Heart right ventricle (tissue), 16 donors: ENCODE results near the gene PDZD2. TPM values are rescaled to one million over a fixed set of nuclear protein-coding genes. Genes with fewer than 3 reads are reported as not detected.
A peak's percentile ranks its signal among the peaks of the same experiment; 100 is the strongest.
"Not testable (repeated sequence)": the region's sequence is repeated elsewhere in the genome, so short reads cannot be mapped to it uniquely, and the experiment has no call there.

ENCODE experiments used
- ATAC-seq, 8 donors: fragments of 200-7000 bp; cut with Tn5 transposase; one replicate each; pipeline ENCODE4 v1.9.1; 2020; ENCODE audit warnings: mild to moderate bottlenecking in 8 of 8, moderate library complexity in 8 of 8, moderate number of reproducible peaks in 1 of 8
- DNase-seq, 2 donors: peaks; one replicate each; pipeline ENCODE4 v3.0.0-alpha.2; 2020
- H3K27ac ChIP-seq, 10 donors: fragments of 200-600 bp; sonication (generic) in 2 of 10; one replicate each; pipeline versions ENCODE4 v1.5.0 to v1.8.0; 2020 to 2022; ENCODE audit warnings: mild to moderate bottlenecking in 3 of 10
- H3K27me3 ChIP-seq, 7 donors: fragments of 200-600 bp; one replicate each; pipeline ENCODE4 v1.8.0; 2021 to 2022; ENCODE audit warnings: mild to moderate bottlenecking in 2 of 7
- H3K36me3 ChIP-seq, 9 donors: fragments of 200-600 bp; sonication (generic) in 1 of 9; one replicate each; pipeline versions ENCODE4 v1.5.0 to v1.8.0; 2020 to 2022; ENCODE audit warnings: mild to moderate bottlenecking in 2 of 9
- H3K4me1 ChIP-seq, 9 donors: fragments of 200-600 bp; sonication (generic) in 1 of 9; one replicate each; pipeline versions ENCODE4 v1.5.0 to v1.8.0; 2020 to 2022; ENCODE audit warnings: mild to moderate bottlenecking in 4 of 9
- H3K4me3 ChIP-seq, 10 donors: fragments of 200-600 bp; sonication (generic) in 2 of 10; one replicate each; pipeline versions ENCODE4 v1.5.0 to v1.8.0; 2020 to 2022; ENCODE audit warnings: mild to moderate bottlenecking in 7 of 10, moderate library complexity in 2 of 10
- H3K9me3 ChIP-seq, 11 donors: fragments of 200-600 bp in 10 of 11; sonication (generic) in 2 of 11; one replicate each; pipeline versions ENCODE4 v1.5.0 to v1.8.0; 2013 to 2022; ENCODE audit warnings: mild to moderate bottlenecking in 2 of 11, control low read depth in 1 of 11, moderate library complexity in 1 of 11
- CTCF ChIP-seq, 9 donors: fragments of 200-600 bp; sonication (generic) in 2 of 9; IDR thresholded peaks; one replicate each; pipeline versions ENCODE4 v1.5.0 to v1.8.0; 2021 to 2022; ENCODE audit warnings: antibody characterized with exemption in 9 of 9, mild to moderate bottlenecking in 5 of 9, moderate library complexity in 1 of 9
- WGBS, 2 donors: extraction: QIAGEN DNeasy Blood & Tissue Kit; methylation state at CpG; one replicate each; pipeline ENCODE4 v1.1.7; 2013; ENCODE audit warnings: inconsistent platforms in 1 of 2; 5-methylcytosine and 5-hydroxymethylcytosine counted together
- intact Hi-C, 10 donors: fragments of 100-400 bp; cut with DNase I; formaldehyde crosslinking; loops; one replicate each; pipeline versions ENCODE4 v1.11.1 to v1.14.2; 2022
- polyA plus RNA-seq, 2 donors: library from polyadenylated mRNA; stranded (reverse); fragments of 200-250 nt; gene quantifications; one replicate each; pipeline ENCODE4 v1.2.3, GENCODE V29; 2013
- total RNA-seq, 10 donors: library from RNA; stranded (reverse); fragmentation: NEBNext Ultra II Directional in 3 of 10; extraction: Animal tissue kit (Norgen Biotek cat#: 25700) in 3 of 10; gene quantifications; one replicate each; pipeline versions ENCODE4 v1.2.1 to v1.2.4, GENCODE V29; 2021 to 2023
- donor health status: Arrhythmogenic right ventricular cardiomyopathy.
- donor health status: ischemic (EF 13 %, LVEDD 7.1; RV severe dilation, severe dysfunction).
- donor health status: healthy with polysubstance abuse.
- donor health status: DM: no; HTN: yes; CAD: no.
- donor health status: DM: no; HTN: no; CAD: no.
- donor health status: ischemic (EF 25% LVEDD 6.9; RV normal size, moderate dysfunction).
- donor health status: ischemic (EF 25% LVEDD 5.7; RV mildly dilated, moderate dysfunction).
- donor health status: healthy.
- donor health status: DM: yes; HTN: yes; CAD: no.
- donor health status: Ischemic cardiomyopathy.
- donor health status: ischemic (EF 35%, LVEDD 5.7; RV mildly dilated, moderate dysfunction).
- donor health status: nonischemic (EF 11% LVEDD 7.7; RV severe dilation, severe dysfunction).
- donor health status: DM: yes; HTN: yes; CAD: no.
- donor health status: PGD.
- donor health status: ischemic (EF 29% LVEDD 5.4; RV normal size, mild dysfunction).
- donor health status: nonischemic (EF 23%, LVEDD 6.1; RV moderate dilation, normal function).

The PDZD2 gene
- total and polyA plus RNA-seq, 12 donors = 9.0 to 117 (median 82.5) TPM

GRCh38 chr5:32030686-32031085 is 391.8 kb downstream of the PDZD2 start:
- no peaks in the 10 kb centered on the region for H3K27me3 ChIP-seq
- H3K27ac ChIP-seq = peak overlapping the region in 8 of 10 donors; percentile 15 to 87 (median 50)
- intact Hi-C loops = loop anchor here in 1 of 10 donors (5.0 kb wide), 1 partner anchor 178 kb away; no protein-coding TSS in a partner anchor
- TF ChIP-seq CTCF (IDR thresholded peaks at IDR 0.05) = no peak
- DNase-seq = no peak
- H3K4me3 ChIP-seq = no peak overlapping the region
- no peaks in the 10 kb centered on the region for H3K36me3 ChIP-seq
- ATAC-seq = no peak
- peaks cover 5 to 83% (median 75%) of the 10 kb centered on the region in 9 donors for H3K4me1 ChIP-seq
- WGBS, 2 donors = 62 to 63% methylated on average over 5 of the region's 5 CpGs
- H3K9me3 ChIP-seq = no peaks in the 10 kb centered on the region

DNA sequence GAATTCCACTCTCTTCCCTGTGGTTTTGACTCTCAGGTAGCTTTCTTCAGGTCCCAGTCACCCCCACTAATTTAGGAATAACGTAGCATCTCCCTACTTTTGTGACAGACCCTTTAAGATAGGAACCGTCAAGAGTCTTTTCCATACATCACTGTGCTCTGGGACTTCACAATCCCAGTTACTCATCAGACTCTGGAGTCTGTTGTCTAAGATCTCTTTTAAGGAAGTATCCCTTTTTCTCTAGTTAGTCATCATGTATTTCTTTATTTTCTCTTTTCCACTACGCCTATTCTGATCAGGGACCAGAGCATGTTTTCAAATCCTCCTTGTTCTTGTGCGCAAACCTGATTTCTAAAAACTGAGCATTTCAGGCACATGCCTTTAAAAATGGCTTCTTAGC is 392.2 kb downstream of the PDZD2 start:
- Histone ChIP-seq H3K27ac (peak overlapping the region in 8 of 10 donors; percentile 15 to 87 (median 50)), H3K9me3 (no peaks in the 10 kb centered on the region), H3K4me3 (no peak overlapping the region), H3K4me1 (peaks cover 5 to 79% (median 75%) of the 10 kb centered on the region in 9 donors), H3K27me3 (no peaks in the 10 kb centered on the region), H3K36me3 (no peaks in the 10 kb centered on the region)
- DNase-seq (no peak), ATAC-seq (no peak)
- TF ChIP-seq CTCF (IDR thresholded peaks at IDR 0.05) = no peak
- intact Hi-C loops = loop anchor here in 1 of 10 donors (5.0 kb wide), 1 partner anchor 179 kb away; no protein-coding TSS in a partner anchor
- WGBS, 2 donors = 81 to 86% methylated on average over 4 of the region's 4 CpGs

DNA sequence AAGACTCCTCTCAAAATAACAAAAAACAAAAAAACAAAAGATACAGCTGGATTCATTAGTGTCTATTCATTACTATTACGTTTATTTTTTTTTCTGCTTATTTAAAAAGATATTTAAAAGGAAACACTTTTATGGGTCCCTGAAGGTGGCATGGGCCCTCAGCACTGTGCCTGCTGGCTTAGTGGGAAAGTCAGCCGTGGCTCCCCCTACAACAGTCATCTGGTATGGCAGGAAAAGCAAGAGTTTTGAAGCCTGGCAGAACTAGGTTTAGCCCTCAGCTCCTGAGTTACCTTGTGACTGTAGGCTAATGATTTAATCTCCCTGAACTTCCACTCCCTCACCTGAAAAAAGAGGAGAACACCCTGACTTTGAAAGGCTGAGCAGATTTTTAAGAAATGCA is 399.6 kb downstream of the PDZD2 start:
- no peak for ATAC-seq
- no peaks in the 10 kb centered on the region for H3K9me3 ChIP-seq
- H3K36me3 ChIP-seq = peaks cover 0 to 44% (median 0%) of the 10 kb centered on the region in 9 donors
- H3K4me3 ChIP-seq = no peak overlapping the region
- H3K27ac ChIP-seq = no peak overlapping the region
- intact Hi-C loops = no loop called here
- WGBS, 2 donors = 91 to 92% methylated on average over 2 of the region's 2 CpGs
- TF ChIP-seq CTCF (IDR thresholded peaks at IDR 0.05) = no peak
- no peak for DNase-seq
- no peaks in the 10 kb centered on the region for H3K27me3 ChIP-seq
- peaks cover 0 to 21% (median 8%) of the 10 kb centered on the region in 9 donors for H3K4me1 ChIP-seq

DNA sequence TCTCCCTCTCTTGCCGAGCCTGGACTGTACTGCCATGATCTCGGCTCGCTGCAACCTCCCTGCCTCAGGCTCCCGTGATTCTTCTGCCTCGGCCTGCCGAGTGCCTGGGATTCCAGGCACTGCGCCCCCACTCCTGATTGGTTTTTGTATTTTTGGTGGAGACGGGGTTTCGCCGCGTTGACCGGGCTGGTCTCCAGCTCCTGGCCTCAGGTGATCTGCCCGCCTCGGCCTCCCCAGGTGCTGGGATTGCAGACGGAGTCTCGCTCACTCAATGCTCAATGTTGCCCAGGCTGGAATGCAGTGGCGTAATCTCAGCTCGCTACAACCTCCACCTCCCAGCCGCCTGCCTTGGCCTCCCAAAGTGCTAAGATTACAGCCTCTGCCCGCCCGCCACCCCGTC is 400.2 kb downstream of the PDZD2 start:
- H3K27me3 ChIP-seq, ATAC-seq, DNase-seq, H3K9me3 ChIP-seq, intact Hi-C loops, H3K27ac ChIP-seq, H3K4me3 ChIP-seq: not testable (repeated sequence)
- peaks cover 0 to 44% (median 0%) of the 10 kb centered on the region in 9 donors for H3K36me3 ChIP-seq
- WGBS, 2 donors = 98% methylated on average over 22 of the region's 22 CpGs
- H3K4me1 ChIP-seq = peaks cover 0 to 17% (median 8%) of the 10 kb centered on the region in 9 donors

DNA sequence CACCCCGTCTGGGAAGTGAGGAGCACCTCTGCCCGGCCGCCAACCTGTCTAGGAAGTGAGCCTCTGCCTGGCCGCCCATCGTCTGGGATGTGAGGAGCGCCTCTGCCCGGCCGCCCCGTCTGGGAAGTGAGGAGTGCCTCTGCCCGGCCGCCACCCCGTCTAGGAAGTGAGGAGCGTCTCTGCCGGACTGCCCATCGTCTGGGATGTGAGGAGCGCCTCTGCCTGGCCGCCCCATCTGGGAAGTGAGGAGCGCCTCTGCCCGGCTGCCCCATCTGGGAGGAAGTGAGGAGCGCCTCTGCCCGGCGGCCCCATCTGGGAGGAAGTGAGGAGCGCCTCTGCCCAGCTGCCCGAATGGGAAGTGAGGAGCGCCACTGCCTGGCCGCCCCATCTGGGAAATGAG is 400.7 kb downstream of the PDZD2 start:
- intact Hi-C loops, ATAC-seq: not testable (repeated sequence)
- 94 to 95% methylated on average over 25 to 26 of the region's 26 CpGs for whole genome bisulfite sequencing, 2 donors

DNA sequence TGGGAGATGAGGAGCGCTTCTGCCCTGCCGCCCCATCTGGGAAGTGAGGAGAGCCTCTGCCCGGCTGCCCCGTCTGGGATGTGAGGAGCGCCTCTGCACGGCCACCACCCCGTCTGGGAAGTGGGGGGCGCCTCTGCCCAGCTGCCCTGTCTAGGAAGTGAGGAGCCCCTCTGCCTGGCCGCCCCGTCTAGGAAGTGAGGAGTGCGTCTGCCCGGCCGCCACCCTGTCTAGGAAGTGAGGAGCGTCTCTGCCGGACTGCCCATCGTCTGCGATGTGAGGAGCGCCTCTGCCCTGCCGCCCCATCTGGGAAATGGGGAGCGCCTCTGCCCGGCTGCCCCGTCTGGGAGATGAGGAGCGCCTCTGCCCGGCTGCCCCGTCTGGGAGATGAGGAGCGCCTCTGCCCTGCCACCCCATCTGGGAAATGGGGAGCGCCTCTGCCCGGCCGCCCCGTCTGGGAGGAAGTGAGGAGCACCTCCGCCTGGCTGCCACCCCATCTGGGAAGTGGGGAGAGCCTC is 401.3 kb downstream of the PDZD2 start:
- Histone ChIP-seq H3K4me1 (peaks cover 0 to 22% (median 8%) of the 10 kb centered on the region in 9 donors), H3K36me3 (peaks cover 0 to 44% (median 0%) of the 10 kb centered on the region in 9 donors)
- ATAC-seq, H3K27me3 ChIP-seq, H3K9me3 ChIP-seq, DNase-seq, H3K27ac ChIP-seq, H3K4me3 ChIP-seq, intact Hi-C loops: not testable (repeated sequence)
- WGBS, 2 donors = 97 to 99% methylated on average over 31 of the region's 31 CpGs

More for the DNA sequence above, 400.7 kb downstream of the PDZD2 start:
- not testable (repeated sequence) for H3K4me3 ChIP-seq, H3K27ac ChIP-seq, DNase-seq, H3K27me3 ChIP-seq, H3K9me3 ChIP-seq
- H3K36me3 ChIP-seq = peaks cover 0 to 44% (median 0%) of the 10 kb centered on the region in 9 donors
- H3K4me1 ChIP-seq = peaks cover 0 to 20% (median 8%) of the 10 kb centered on the region in 9 donors
